ENCODE measurements around the gene PRR13.

Gene PRR13

DNA sequence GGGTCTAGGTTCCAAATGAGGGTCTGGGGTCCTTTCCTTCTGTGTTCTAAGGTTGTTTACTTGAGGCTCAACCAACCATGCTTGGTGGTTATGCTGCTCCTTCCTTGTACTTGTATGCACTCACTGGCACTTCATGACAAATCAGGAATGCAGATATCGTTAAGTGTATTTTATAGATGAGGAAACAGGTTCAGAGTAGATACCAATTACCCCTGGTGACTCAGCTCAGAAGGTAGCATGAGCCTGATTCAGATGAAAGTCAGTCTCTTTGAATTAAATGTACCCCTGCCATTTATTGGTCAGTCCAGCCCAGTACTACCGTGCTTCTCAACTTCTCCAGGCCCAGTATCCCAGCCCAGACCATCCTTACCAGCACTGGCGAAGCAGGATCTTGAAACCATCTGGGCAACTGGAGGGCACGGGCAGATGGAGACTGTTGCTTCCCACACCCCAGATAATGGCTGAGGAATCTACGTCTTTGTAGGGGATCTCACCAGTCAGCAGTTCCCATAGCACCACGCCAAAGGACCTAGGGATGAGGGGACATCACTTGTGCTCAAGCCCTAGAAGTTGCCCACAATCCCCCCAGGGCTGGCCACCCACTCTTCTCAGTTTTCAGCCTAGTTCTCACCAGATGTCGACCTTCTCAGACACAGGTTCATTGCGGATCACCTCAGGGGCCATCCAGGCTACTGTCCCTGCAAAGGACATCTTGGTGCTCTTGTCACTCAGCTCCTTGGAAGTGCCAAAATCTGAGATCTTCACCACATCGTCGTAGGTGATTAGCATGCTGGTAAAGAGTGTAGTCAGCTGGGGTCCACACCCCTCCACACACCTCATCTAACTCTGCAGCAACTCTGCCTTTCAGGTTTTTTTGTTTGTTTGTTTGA is 43.4 kb downstream of the PRR13 start:
- TF ChIP-seq GATA1 (IDR thresholded peaks at IDR 0.05; ENCODE audit: low read depth, low read length) (no peak), POLR2A (IDR thresholded peaks at IDR 0.05; ENCODE audit: low read length) (no peak)
- no peak for DNase-seq

DNA sequence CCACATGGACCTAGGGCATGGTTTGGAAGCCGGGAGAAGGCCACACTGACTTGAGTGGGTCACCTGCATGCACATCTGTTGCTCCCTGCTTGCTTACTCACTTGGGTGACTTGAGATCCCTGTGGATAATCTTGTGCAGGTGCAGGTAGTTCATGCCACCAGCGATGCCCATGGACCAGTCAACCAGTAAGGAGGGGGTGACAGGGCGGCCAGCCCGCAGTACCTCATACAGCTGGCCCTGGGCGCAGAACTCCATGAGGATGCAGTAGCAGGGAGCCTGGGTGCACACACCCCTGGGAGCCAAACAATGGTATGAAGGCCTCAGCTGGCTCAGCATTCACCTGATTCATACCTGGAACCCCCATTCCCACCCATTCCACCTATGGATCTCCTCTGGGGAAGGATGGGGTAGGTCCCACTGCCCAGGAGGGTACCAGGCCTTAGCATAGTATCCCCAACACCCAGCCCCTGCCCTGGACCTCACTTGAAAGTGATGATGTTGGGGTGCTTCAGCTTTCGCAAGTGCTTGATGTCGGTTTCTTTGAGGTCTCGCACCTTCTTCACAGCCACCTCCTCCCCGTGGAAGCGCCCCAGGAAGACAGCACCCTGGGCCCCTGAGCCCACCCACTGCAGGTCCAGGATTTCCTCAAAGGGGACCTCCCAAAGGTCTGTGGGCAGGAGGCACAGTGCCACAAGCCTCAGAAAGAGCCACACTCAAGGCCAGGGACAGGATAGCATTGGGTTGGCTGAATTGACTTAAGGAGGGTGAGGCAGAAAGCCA is 44.6 kb downstream of the PRR13 start:
- no peak for DNase-seq
- TF ChIP-seq GATA1 (IDR thresholded peaks at IDR 0.05; ENCODE audit: low read depth, low read length) (no peak), POLR2A (IDR thresholded peaks at IDR 0.05; ENCODE audit: low read length) (no peak)

- TF ChIP-seq GATA1 (IDR thresholded peaks at IDR 0.05; ENCODE audit: low read depth, low read length) (no peak), POLR2A (IDR thresholded peaks at IDR 0.05; ENCODE audit: low read length) (no peak)
- DNase-seq: no peak
Observed at GRCh38 chr12:53486736-53487487, 45.4 kb downstream of the PRR13 start.

DNA sequence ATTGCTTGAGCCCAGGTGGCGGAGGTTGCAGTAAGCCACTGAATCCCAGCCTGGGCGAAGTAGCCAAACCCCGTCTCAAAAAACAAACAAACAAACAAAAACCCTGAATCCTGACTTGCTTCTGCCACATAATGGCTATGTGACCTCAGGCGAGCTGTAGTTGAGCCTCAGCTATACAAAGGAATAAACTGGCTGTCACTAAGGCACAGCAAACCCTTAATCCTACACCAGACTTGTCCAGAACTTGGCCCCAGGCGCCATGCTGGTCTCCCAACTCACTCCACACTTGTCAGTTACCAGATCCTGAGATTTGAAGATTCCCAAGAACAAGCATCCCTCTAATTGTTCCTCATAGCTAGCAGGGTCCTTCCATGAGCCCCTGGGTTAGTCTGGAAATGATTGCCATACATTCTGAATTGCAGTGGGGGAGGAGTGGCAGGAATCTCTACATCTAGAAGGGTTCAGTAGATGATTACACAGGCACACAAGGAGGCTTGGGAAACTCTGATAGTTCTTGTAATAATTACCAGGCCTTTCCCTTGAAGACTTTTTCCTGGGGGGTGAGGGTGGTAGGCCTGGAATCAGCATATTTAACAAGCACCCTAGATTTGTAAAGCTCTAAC is 47.8 kb downstream of the PRR13 start:
- no peak for TF ChIP-seq POLR2A (IDR thresholded peaks at IDR 0.05; ENCODE audit: low read length)
- no peak for TF ChIP-seq GATA1 (IDR thresholded peaks at IDR 0.05; ENCODE audit: low read depth, low read length)
- no peak for DNase-seq

DNA sequence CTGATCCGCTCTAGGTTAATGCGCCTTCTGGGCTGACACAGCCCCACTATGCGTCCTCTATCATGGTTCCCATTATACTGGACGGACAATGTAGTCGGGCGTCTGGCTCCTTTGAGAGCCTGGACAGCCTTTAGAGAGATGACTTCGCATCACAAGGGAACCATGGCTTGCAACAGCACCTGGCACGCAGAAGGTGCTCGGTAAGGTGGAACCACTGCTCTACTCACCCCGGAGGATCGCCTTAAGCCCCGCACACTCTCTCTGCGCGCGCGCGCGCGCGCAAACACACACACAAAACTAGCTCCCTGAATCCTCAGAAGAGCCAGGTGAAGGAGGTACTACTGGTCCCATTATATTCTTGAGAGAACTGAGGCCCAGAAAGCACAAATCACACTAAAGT is 50.7 kb downstream of the PRR13 start:
- peak in 1 of 2 experiments; percentile 21 for DNase-seq
- TF ChIP-seq GATA1 (IDR thresholded peaks at IDR 0.05; ENCODE audit: low read depth, low read length): no peak
- no peak for TF ChIP-seq POLR2A (IDR thresholded peaks at IDR 0.05; ENCODE audit: low read length)

DNA sequence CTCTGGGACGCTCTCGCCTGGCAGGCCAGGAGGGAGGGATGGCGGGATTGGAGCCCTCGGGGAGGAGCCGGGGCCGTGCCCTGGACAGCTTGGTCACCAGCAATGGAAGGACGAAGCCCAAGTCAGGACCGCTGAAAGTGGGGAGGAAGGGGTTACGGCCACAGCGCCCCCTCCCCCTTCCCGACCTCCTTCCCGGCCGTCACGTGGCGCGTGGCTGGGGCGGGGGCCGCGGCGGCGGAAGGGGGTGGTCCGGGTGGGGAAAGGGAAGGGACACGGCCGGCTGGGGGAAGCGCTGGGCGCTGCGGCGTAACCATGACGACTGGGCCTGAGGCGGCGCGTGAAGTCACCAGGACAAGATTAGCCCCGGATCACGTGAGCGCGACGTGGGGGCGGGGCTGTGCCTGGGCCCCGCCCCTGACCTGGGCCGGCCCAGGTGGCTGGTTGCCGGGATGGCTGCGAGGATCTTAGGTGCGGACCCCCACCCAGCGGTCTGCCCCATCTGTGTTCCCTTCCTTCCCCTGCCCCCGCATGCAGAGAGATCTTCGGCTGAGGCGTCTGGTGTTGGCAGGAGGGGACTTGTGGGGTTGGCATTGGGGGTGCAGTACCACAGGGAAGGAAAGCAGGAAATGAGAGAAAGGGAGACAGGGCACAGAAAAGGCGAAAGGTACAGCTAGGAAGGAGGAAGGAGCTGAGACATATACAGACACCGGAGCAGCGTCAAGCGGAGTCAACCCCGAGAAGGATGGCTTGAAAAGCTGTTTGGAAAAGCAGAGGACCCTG is 51.5 kb downstream of the PRR13 start:
- peak; percentile 91 to 94 for DNase-seq
- peak; percentile 80 for TF ChIP-seq POLR2A (IDR thresholded peaks at IDR 0.05; ENCODE audit: low read length)
- no peak for TF ChIP-seq GATA1 (IDR thresholded peaks at IDR 0.05; ENCODE audit: low read depth, low read length)

- TF ChIP-seq POLR2A (IDR thresholded peaks at IDR 0.05; ENCODE audit: low read length): no peak
- TF ChIP-seq GATA1 (IDR thresholded peaks at IDR 0.05; ENCODE audit: low read depth, low read length): no peak
- peak; percentile 48 to 64 for DNase-seq
Observed at GRCh38 chr12:53493610-53494391, 52.3 kb downstream of the PRR13 start.

Measured in erythroblast (primary cell).